ENCODE results near the gene SH3RF1.
A peak's percentile ranks its signal among the peaks of the same experiment; 100 is the strongest.

DNA sequence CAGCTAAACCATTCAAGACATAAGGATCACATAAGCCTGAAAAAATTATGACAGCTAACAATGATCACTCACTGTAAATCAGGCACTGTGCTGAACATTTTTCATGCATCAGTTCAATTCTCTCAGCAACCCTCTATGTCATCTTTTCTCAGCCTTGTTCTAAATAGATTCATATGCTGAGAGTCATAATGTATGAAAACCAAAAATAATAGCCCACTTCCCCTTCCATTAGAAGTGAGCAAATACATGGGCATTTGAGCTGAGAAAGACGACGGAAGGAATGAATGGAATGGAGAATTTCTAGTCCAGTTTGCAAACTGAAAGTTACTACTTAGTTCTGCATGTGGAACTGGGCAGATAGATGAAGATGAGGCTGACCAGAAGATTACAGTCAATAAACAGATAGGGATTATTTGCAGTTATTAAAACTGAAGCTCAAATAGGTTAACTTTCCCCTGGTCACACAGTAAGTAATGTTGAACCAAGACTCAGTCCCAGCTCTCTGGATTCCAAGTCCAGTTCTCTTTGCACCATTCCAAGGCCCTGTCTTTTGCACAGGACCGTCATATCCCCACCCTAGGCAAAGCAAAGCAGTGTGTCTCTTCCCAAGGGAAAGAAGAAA lies 1.6 kb upstream of the SH3RF1 start:
- no peak for TF ChIP-seq RAD21 (IDR thresholded peaks at IDR 0.05; ENCODE audit: low read depth)
- TF ChIP-seq, protein P1, sequence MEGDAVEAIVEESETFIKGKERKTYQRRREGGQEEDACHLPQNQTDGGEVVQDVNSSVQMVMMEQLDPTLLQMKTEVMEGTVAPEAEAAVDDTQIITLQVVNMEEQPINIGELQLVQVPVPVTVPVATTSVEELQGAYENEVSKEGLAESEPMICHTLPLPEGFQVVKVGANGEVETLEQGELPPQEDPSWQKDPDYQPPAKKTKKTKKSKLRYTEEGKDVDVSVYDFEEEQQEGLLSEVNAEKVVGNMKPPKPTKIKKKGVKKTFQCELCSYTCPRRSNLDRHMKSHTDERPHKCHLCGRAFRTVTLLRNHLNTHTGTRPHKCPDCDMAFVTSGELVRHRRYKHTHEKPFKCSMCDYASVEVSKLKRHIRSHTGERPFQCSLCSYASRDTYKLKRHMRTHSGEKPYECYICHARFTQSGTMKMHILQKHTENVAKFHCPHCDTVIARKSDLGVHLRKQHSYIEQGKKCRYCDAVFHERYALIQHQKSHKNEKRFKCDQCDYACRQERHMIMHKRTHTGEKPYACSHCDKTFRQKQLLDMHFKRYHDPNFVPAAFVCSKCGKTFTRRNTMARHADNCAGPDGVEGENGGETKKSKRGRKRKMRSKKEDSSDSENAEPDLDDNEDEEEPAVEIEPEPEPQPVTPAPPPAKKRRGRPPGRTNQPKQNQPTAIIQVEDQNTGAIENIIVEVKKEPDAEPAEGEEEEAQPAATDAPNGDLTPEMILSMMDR (IDR thresholded peaks at IDR 0.05 in 2 of 3, conservative IDR thresholded peaks at IDR 0.05 in 1 of 3; ENCODE audit: borderline replicate concordance in 1 of 3, insufficient read depth in 1 of 3, low read depth in 2 of 3, low read length in 2 of 3), result no peak
- TF ChIP-seq, protein P2, sequence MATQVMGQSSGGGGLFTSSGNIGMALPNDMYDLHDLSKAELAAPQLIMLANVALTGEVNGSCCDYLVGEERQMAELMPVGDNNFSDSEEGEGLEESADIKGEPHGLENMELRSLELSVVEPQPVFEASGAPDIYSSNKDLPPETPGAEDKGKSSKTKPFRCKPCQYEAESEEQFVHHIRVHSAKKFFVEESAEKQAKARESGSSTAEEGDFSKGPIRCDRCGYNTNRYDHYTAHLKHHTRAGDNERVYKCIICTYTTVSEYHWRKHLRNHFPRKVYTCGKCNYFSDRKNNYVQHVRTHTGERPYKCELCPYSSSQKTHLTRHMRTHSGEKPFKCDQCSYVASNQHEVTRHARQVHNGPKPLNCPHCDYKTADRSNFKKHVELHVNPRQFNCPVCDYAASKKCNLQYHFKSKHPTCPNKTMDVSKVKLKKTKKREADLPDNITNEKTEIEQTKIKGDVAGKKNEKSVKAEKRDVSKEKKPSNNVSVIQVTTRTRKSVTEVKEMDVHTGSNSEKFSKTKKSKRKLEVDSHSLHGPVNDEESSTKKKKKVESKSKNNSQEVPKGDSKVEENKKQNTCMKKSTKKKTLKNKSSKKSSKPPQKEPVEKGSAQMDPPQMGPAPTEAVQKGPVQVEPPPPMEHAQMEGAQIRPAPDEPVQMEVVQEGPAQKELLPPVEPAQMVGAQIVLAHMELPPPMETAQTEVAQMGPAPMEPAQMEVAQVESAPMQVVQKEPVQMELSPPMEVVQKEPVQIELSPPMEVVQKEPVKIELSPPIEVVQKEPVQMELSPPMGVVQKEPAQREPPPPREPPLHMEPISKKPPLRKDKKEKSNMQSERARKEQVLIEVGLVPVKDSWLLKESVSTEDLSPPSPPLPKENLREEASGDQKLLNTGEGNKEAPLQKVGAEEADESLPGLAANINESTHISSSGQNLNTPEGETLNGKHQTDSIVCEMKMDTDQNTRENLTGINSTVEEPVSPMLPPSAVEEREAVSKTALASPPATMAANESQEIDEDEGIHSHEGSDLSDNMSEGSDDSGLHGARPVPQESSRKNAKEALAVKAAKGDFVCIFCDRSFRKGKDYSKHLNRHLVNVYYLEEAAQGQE (IDR thresholded peaks at IDR 0.05; ENCODE audit: low read depth), result no peak
- TF ChIP-seq, protein P3, sequence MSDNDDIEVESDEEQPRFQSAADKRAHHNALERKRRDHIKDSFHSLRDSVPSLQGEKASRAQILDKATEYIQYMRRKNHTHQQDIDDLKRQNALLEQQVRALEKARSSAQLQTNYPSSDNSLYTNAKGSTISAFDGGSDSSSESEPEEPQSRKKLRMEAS (IDR thresholded peaks at IDR 0.05), result peak; percentile 4; the same call in 1 of the 2 replicates
- TF ChIP-seq ZNF274 (IDR thresholded peaks at IDR 0.05; ENCODE audit: low read depth, low read length), result no peak
- TF ChIP-seq EZH2 (IDR thresholded peaks at IDR 0.05), result no peak
- TF ChIP-seq POLR2A (IDR thresholded peaks at IDR 0.05; ENCODE audit: borderline replicate concordance, extremely low read depth, insufficient read depth, insufficient read length), result no peak
- TF ChIP-seq, protein P4, sequence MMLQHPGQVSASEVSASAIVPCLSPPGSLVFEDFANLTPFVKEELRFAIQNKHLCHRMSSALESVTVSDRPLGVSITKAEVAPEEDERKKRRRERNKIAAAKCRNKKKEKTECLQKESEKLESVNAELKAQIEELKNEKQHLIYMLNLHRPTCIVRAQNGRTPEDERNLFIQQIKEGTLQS (IDR thresholded peaks at IDR 0.05), result no peak
- TF ChIP-seq POLR2AphosphoS5 (IDR thresholded peaks at IDR 0.05; ENCODE audit: low read depth, low read length), result no peak
- TF ChIP-seq YY1 (IDR thresholded peaks at IDR 0.05; ENCODE audit: extremely low read depth, insufficient replicate concordance, low read depth, low read length), result no peak
- no peak for TF ChIP-seq TCF7L2 (IDR thresholded peaks at IDR 0.05; ENCODE audit: borderline replicate concordance, extremely low read depth, insufficient read depth, insufficient read length)
- TF ChIP-seq JUND (IDR thresholded peaks at IDR 0.05), result no peak
